Activated effector memory CD4-positive, alpha-beta T cell treated with Interleukin-2 at 50 U/mL for 16 hours (primary cell): ENCODE data around the gene IGIP.

Experiments used
- DNase-seq: peaks from one replicate; pipeline ENCODE4 v3.0.0-alpha.2; 2020

The IGIP gene

GRCh38 chr5:140111859-140112551 is 13.7 kb upstream of the IGIP start:
- DNase-seq = no peak

DNA sequence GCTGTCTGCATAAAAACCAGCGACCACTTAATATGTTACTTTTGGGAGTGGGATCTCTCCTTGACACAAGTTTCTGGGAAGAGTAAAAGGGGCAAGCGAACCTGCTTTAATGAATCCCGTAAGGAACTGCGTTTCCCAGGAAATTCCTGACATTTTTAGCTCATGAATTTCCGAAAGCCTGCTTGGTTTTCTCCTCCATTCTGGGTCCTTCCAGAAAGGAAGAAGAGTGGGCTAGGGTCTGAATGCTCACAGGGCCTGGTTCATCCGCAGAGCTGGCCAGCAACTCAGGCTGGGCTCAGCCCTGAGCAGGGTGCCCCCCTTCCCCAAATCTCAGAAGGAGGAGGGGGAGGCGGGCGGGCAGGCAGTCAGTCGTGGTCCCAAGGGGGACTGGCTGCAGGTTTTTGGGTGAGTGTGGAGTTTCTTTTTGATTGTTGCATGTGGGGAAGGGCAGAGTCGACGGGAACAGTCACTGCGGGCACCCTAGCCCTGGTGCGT is 13.0 kb upstream of the IGIP start:
- no peak for DNase-seq

- DNase-seq = peak; percentile 6
These were observed 12.5 kb upstream of the IGIP start for GRCh38 chr5:140113180-140113698.

GRCh38 chr5:140113699-140114263 is 12.0 kb upstream of the IGIP start, which contains the start of gene PURA:
Gene PURA (plus strand): TSS chr5:140114109. CDS start chr5:140114182, 73 bp downstream.
- peak; percentile 94 for DNase-seq

- DNase-seq = peak; percentile 25
These were observed 11.2 kb upstream of the IGIP start for GRCh38 chr5:140114341-140115185.

- DNase-seq = no peak
These were observed 10.6 kb upstream of the IGIP start for GRCh38 chr5:140115186-140115500.

GRCh38 chr5:140116716-140117115 is 9.0 kb upstream of the IGIP start:
- no peak for DNase-seq

DNA sequence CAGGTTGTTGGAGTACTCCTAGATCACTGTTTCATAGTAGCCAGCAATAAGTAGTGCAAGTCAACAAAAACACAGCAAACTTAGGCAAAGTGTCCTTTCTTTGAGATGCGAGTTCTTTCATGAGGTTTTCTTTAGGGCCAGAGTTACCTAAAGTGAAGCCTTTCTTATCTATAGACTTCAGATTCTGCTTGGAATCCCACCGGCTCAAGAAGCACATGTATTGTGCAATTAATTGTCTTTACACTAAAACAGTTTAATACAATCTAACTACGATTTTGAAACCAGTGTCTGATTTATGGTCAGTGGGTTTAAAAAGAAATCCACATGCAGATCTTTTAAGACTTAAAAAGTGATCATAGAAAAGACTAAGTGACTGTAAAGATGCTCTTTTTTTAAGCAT is 8.2 kb upstream of the IGIP start:
- no peak for DNase-seq

GRCh38 chr5:140118302-140118936 is 7.3 kb upstream of the IGIP start:
- no peak for DNase-seq

GRCh38 chr5:140126315-140127012 is 727 bp downstream of the IGIP start:
- DNase-seq = no peak

DNA sequence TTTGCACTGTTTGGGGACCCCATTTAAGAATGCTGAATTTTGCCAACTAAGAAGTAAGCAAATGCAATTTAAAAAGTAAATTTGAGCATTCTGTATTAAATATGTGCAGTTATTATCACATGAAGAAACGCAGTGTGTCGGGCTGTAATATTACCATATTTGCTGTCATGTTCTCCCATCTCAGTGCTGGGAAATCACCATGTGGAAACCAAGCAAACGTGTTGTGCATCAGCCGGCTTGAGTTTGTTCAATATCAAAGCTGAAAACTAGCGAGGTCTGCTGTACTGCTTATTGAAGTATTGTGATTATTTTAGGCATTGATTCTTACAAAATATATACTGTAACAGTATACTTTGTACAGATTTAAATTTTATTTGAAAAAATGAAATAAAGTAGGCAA is 2.6 kb downstream of the IGIP start:
- DNase-seq = no peak

- no peak for DNase-seq
These were observed 5.4 kb downstream of the IGIP start for GRCh38 chr5:140130949-140131733.

GRCh38 chr5:140131967-140132409 is 6.3 kb downstream of the IGIP start:
- no peak for DNase-seq

GRCh38 chr5:140133514-140134167 is 7.9 kb downstream of the IGIP start:
- DNase-seq = no peak

DNA sequence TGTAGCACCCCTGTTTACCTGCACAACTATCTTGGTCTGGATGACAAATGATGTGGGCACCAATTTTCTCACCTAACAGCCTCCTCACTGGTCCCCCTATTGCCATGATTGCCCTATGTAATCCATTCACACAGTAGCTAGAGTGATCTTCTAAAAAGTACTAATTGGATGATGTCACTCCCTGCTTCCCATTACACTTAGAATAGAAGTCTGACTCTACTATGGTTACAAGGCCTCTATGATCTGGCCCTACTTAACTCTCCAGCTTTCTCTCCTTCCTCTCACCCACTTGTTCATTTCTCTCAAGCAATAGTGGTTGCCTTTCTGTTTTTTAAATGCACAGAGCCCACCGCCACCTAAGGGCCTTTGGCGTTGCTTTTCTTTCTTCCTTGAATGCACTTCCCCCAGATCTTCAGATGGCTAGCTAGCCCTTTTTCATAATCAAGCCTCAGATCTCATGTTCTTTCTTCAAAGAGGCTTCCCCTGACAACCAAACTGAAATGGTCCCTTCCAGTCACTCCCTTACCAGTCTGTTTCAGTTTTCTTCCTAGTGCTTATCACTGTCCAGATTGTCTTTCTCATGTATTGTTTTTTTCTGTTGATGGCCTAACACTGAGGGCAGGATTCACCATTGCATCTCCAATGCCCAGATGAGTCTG is 8.7 kb downstream of the IGIP start:
- DNase-seq = no peak

- no peak for DNase-seq
These were observed 9.4 kb downstream of the IGIP start for GRCh38 chr5:140135127-140135526.

DNA sequence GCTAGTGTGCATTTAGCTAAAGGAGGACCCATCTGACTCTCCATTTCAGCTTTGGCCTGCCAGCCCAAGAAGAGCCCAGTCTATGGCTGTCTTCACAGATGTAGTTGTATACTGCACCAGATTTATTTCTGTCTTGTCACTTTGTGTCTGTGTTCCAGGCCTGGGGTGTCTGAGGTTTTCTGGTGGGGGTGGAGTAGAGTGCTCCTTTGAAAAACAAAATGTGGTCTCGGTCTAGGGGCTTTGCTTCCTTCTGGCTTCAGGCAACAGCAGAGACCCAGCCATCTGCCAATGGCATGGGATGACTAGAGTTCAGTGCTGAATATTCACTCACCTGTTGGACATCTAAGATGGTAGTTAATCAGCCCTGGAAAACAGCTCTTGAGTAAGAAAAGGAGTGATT is 10.9 kb downstream of the IGIP start:
- DNase-seq = no peak

- no peak for DNase-seq
These were observed 14.7 kb downstream of the IGIP start for GRCh38 chr5:140140435-140140834.

DNA sequence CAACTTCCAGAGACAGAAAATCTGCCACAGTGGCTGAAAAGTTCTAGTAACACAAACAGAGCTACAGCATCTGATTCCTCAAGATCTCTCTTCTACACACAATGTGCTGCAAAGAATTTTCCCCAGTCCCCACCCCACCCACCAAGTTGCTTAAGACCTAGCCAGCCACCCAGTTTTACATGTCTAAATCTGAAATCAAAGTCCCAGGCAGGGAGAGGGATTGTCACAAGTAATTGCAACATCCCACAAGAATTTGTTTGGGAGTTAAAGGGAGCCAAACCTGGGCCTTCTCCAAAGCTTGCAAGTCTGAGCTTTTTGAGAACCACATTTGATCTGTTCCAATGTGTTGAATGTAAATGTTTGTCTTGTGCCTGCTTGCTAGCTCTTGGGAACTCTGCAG is 15.5 kb downstream of the IGIP start:
- no peak for DNase-seq

- no peak for DNase-seq
These were observed 16.5 kb downstream of the IGIP start for GRCh38 chr5:140142246-140142645.

DNA sequence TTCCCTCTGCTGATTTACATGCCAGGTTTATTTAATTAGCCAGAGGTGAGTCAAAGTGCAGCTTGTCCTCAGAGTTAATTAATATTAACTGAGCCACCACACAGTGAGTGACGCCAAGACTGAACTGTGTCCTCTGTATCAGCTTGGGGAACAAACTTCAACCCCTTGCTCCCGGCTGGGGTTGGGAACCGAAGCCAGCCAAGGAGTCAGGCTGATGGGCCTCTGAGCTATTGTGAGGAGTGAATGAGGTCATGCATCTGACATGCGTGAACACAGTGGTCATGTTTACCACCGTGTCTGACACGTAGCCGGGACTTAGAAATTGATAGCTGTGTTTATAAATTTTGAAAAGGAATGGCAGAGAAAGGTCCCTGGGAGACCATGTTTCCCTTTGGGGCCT is 17.1 kb downstream of the IGIP start:
- no peak for DNase-seq
